ENCODE measurements around the gene ZMAT2.
A peak's percentile ranks its signal among the peaks of the same experiment; 100 is the strongest.
"Not testable (repeated sequence)": the region's sequence is repeated elsewhere in the genome, so short reads cannot be mapped to it uniquely, and the experiment has no call there.

ZMAT2 gene, protein sequence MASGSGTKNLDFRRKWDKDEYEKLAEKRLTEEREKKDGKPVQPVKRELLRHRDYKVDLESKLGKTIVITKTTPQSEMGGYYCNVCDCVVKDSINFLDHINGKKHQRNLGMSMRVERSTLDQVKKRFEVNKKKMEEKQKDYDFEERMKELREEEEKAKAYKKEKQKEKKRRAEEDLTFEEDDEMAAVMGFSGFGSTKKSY

GRCh38 chr5:140700177-140701144, at the start of gene ZMAT2:
TSS of gene ZMAT2 (plus strand) at chr5:140700447. CDS start at chr5:140700461, 14 bp downstream.
- H3K36me3 ChIP-seq (ENCODE audit: insufficient read depth, low read length) = peaks cover 83% of the 10 kb centered on the region
- H3K4me1 ChIP-seq (ENCODE audit: insufficient read depth, low read length) = peaks cover 15% of the 10 kb centered on the region
- H3K27me3 ChIP-seq (ENCODE audit: insufficient read depth, low read length) = no peaks in the 10 kb centered on the region
- H3K4me3 ChIP-seq (ENCODE audit: low read length) = peak within 1 kb of the TSS; percentile 81
- H3K9me3 ChIP-seq (ENCODE audit: low read length) = no peaks in the 10 kb centered on the region
- H2AFZ ChIP-seq (ENCODE audit: low read depth, low read length) = no peak within 1 kb of the TSS

DNA sequence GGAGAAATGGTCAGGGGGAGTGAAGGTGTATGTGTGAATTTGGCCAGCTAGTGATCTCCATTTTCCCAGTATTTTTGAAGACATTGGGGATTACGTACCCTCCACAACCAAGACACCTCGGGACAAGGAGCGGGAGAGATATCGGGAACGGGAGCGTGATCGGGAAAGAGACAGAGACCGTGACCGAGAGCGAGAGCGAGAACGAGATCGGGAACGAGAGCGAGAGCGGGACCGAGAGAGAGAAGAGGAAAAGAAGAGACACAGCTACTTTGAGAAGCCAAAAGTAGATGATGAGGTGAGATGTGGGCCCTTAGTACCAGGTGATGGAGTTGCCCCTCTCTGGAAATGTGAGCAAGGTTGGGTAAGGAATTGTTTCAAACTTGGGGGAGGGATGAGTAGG, 41.4 kb upstream of the ZMAT2 start:
- Histone ChIP-seq H3K4me1 (ENCODE audit: insufficient read depth, low read length) (peaks cover under 1% of the 10 kb centered on the region), H3K36me3 (ENCODE audit: insufficient read depth, low read length) (peaks cover 88% of the 10 kb centered on the region), H3K9me3 (ENCODE audit: low read length) (no peaks in the 10 kb centered on the region), H2AFZ (ENCODE audit: low read depth, low read length) (no peak overlapping the region), H3K4me3 (ENCODE audit: low read length) (no peak overlapping the region), H3K27me3 (ENCODE audit: insufficient read depth, low read length) (no peaks in the 10 kb centered on the region)

DNA sequence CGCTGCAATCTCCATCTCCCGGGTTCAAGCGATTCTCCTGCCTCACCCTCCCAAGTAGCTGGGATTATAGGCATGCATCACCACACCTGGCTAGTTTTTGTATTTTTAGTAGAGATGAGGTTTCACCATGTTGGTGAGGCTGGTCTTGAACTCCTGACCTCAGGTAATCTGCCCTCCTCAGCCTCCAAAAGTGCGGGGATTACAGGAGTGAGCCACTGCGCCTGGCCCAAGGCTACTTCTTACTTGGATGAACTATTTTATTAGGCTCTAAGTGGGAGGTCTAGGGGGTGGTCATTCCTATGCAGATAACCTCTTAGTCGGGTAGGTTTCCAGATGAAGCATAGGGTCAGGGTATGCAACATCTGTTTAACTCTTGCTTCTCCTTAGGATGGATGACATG, 39.9 kb upstream of the ZMAT2 start:
- not testable (repeated sequence) for H3K27me3 ChIP-seq (ENCODE audit: insufficient read depth, low read length); H3K4me3 ChIP-seq (ENCODE audit: low read length); H3K9me3 ChIP-seq (ENCODE audit: low read length); H3K4me1 ChIP-seq (ENCODE audit: insufficient read depth, low read length); H2AFZ ChIP-seq (ENCODE audit: low read depth, low read length)
- H3K36me3 ChIP-seq (ENCODE audit: insufficient read depth, low read length) = peaks cover 73% of the 10 kb centered on the region

- peak overlapping the region; percentile 63 for H3K4me3 ChIP-seq (ENCODE audit: low read length)
- no peaks in the 10 kb centered on the region for H3K9me3 ChIP-seq (ENCODE audit: low read length)
- H2AFZ ChIP-seq (ENCODE audit: low read depth, low read length) = peak overlapping the region; percentile 44
- peaks cover 61% of the 10 kb centered on the region for H3K36me3 ChIP-seq (ENCODE audit: insufficient read depth, low read length)
- peaks cover 9% of the 10 kb centered on the region for H3K4me1 ChIP-seq (ENCODE audit: insufficient read depth, low read length)
- H3K27me3 ChIP-seq (ENCODE audit: insufficient read depth, low read length) = no peaks in the 10 kb centered on the region
Measured at GRCh38 chr5:140664030-140664358, 36.3 kb upstream of the ZMAT2 start.

- Histone ChIP-seq H3K9me3 (ENCODE audit: low read length) (no peaks in the 10 kb centered on the region), H3K27me3 (ENCODE audit: insufficient read depth, low read length) (no peaks in the 10 kb centered on the region), H3K4me1 (ENCODE audit: insufficient read depth, low read length) (peaks cover 9% of the 10 kb centered on the region), H3K4me3 (ENCODE audit: low read length) (peak within 1 kb of the TSS; percentile 63), H3K36me3 (ENCODE audit: insufficient read depth, low read length) (peaks cover 61% of the 10 kb centered on the region), H2AFZ (ENCODE audit: low read depth, low read length) (peak within 1 kb of the TSS; percentile 44)
Measured at GRCh38 chr5:140664359-140665119, 35.7 kb upstream of the ZMAT2 start, which contains the start of gene WDR55. TSS of gene WDR55 (plus strand) at chr5:140664904. CDS start at chr5:140664913, 9 bp downstream.

DNA sequence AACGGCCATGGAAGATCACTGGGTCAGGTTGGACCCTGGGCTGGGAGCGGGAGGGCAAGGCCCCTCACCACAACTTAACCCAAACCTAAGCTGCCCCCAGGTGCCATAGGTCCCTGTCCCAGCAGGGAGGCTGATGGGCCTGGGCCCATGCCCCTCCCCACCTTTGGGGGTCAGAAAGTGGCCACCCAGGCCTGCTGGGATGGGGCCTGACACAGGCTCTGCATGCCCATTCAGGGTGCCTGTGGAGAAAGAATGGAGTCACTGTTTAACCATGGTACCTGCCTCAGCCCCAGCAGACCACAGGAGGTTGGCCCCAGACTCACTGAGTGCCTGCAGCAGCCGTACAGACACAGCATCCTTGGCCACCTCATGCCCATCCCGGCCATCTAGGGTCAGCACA, 29.2 kb upstream of the ZMAT2 start:
- not testable (repeated sequence) for H3K9me3 ChIP-seq (ENCODE audit: low read length); H3K4me1 ChIP-seq (ENCODE audit: insufficient read depth, low read length); H3K4me3 ChIP-seq (ENCODE audit: low read length); H2AFZ ChIP-seq (ENCODE audit: low read depth, low read length); H3K27me3 ChIP-seq (ENCODE audit: insufficient read depth, low read length)
- peaks cover 80% of the 10 kb centered on the region for H3K36me3 ChIP-seq (ENCODE audit: insufficient read depth, low read length)

- peaks cover 85% of the 10 kb centered on the region for H3K36me3 ChIP-seq (ENCODE audit: insufficient read depth, low read length)
- no peak overlapping the region for H2AFZ ChIP-seq (ENCODE audit: low read depth, low read length)
- no peaks in the 10 kb centered on the region for H3K9me3 ChIP-seq (ENCODE audit: low read length)
- no peaks in the 10 kb centered on the region for H3K4me1 ChIP-seq (ENCODE audit: insufficient read depth, low read length)
- no peaks in the 10 kb centered on the region for H3K27me3 ChIP-seq (ENCODE audit: insufficient read depth, low read length)
- no peak overlapping the region for H3K4me3 ChIP-seq (ENCODE audit: low read length)
Measured at GRCh38 chr5:140671472-140672125, 28.6 kb upstream of the ZMAT2 start.

DNA sequence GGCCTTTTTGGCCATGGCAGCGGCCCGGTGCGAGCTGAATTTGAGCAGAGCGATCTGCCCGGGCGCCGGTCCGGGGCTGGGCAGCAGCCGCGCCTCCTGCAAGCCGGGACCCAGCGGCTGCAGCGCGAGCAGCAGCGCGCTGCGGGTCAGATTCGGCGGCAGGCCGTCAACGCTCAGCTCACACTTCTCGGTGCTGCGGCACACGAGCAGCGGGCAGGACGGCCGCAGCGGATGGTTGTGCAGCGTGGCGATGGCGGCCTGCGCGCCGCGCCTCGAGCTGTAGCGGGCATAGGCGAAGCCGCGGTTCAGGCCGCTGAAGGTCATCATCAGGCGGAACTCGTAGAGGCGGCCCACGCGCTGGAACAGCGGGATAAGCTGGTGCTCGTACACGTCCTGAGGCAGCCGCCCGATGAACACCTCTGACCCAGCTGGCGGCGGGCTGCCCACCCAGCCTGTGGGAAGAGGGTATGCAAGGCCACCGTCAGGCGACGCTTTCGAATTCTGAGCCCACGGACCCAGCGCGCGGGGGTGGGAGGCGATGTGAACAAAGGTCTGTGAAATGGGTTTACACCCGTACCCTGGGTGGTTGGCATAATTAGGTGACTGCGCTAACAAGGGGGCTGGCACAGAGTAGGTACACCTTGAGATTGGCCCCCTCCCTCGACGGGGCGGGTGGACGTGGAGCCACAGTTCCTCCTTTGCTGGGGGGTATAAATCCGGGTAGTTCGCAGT, 27.6 kb upstream of the ZMAT2 start:
- Histone ChIP-seq H3K27me3 (ENCODE audit: insufficient read depth, low read length) (no peaks in the 10 kb centered on the region), H3K4me1 (ENCODE audit: insufficient read depth, low read length) (no peaks in the 10 kb centered on the region), H3K9me3 (ENCODE audit: low read length) (no peaks in the 10 kb centered on the region), H2AFZ (ENCODE audit: low read depth, low read length) (no peak overlapping the region), H3K36me3 (ENCODE audit: insufficient read depth, low read length) (peaks cover 86% of the 10 kb centered on the region), H3K4me3 (ENCODE audit: low read length) (no peak overlapping the region)

- H3K9me3 ChIP-seq (ENCODE audit: low read length) = no peaks in the 10 kb centered on the region
- H3K27me3 ChIP-seq (ENCODE audit: insufficient read depth, low read length) = no peaks in the 10 kb centered on the region
- no peak within 1 kb of the TSS for H2AFZ ChIP-seq (ENCODE audit: low read depth, low read length)
- H3K36me3 ChIP-seq (ENCODE audit: insufficient read depth, low read length) = peaks cover 85% of the 10 kb centered on the region
- H3K4me1 ChIP-seq (ENCODE audit: insufficient read depth, low read length) = no peaks in the 10 kb centered on the region
- H3K4me3 ChIP-seq (ENCODE audit: low read length) = no peak within 1 kb of the TSS
Measured at GRCh38 chr5:140673187-140673976, 26.9 kb upstream of the ZMAT2 start, which contains the start of gene DND1. TSS of gene DND1 (minus strand) at chr5:140673576. CDS start at chr5:140673542, 34 bp downstream.

- Histone ChIP-seq H3K27me3 (ENCODE audit: insufficient read depth, low read length) (no peaks in the 10 kb centered on the region), H3K36me3 (ENCODE audit: insufficient read depth, low read length) (peaks cover 82% of the 10 kb centered on the region), H3K9me3 (ENCODE audit: low read length) (no peaks in the 10 kb centered on the region), H2AFZ (ENCODE audit: low read depth, low read length) (no peak overlapping the region), H3K4me1 (ENCODE audit: insufficient read depth, low read length) (no peaks in the 10 kb centered on the region), H3K4me3 (ENCODE audit: low read length) (no peak overlapping the region)
Measured at GRCh38 chr5:140674211-140674610, 26.0 kb upstream of the ZMAT2 start.

- no peak overlapping the region for H2AFZ ChIP-seq (ENCODE audit: low read depth, low read length)
- H3K36me3 ChIP-seq (ENCODE audit: insufficient read depth, low read length) = peaks cover 82% of the 10 kb centered on the region
- no peak overlapping the region for H3K4me3 ChIP-seq (ENCODE audit: low read length)
- no peaks in the 10 kb centered on the region for H3K4me1 ChIP-seq (ENCODE audit: insufficient read depth, low read length)
- no peaks in the 10 kb centered on the region for H3K9me3 ChIP-seq (ENCODE audit: low read length)
- no peaks in the 10 kb centered on the region for H3K27me3 ChIP-seq (ENCODE audit: insufficient read depth, low read length)
Measured at GRCh38 chr5:140674629-140675028, 25.6 kb upstream of the ZMAT2 start.
